ENCODE measurements around the gene AGBL4. TPM values are rescaled to one million over a fixed set of nuclear protein-coding genes. Genes with fewer than 3 reads are reported as not detected.

Gene AGBL4
- total RNA-seq, 1 experiment from 2014 or later, result not detected

GRCh38 chr1:48571303-48571987 lies 1452.3 kb downstream of the AGBL4 start:
- ATAC-seq, result no peak
- Histone ChIP-seq H3K4me1 (ENCODE audit: control insufficient read depth in 1 of 2, insufficient read depth in 2 of 2, low read length in 2 of 2) (no peaks in the 10 kb centered on the region), H3K27me3 (ENCODE audit: insufficient read depth, low read length) (peaks cover 41% of the 10 kb centered on the region), H3K27ac (ENCODE audit: low read depth, low read length) (no peak overlapping the region), H2AFZ (ENCODE audit: low read depth, low read length, poor library complexity, severe bottlenecking) (no peak overlapping the region), H3K4me2 (ENCODE audit: low read length) (no peak overlapping the region), H3K9me3 (ENCODE audit: control insufficient read depth in 1 of 2, insufficient read depth in 1 of 2, low read depth in 1 of 2, low read length in 2 of 2) (no peaks in the 10 kb centered on the region), H3K36me3 (ENCODE audit: control insufficient read depth in 1 of 2, insufficient read depth in 2 of 2, low read length in 2 of 2) (no peaks in the 10 kb centered on the region), H3K9me2 (ENCODE audit: insufficient read depth) (no peaks in the 10 kb centered on the region), H4K20me1 (ENCODE audit: insufficient read depth) (no peaks in the 10 kb centered on the region), H3K9ac (ENCODE audit: low read length) (no peak overlapping the region), H3K4me3 (replicated peaks in 1 of 2; ENCODE audit: low read depth in 1 of 2, low read length in 2 of 2) (no peak overlapping the region), H3K79me2 (ENCODE audit: insufficient read depth, low read length) (no peaks in the 10 kb centered on the region)
- CTCF ChIA-PET, result interaction anchor here (1.1 to 2.3 kb wide), 3 partner anchors 246 to 1762 kb away, joined by 3 to 21 read pairs (median 6); no protein-coding TSS in a partner anchor
- POLR2A ChIA-PET, result no interaction called here
- TF ChIP-seq, protein P1, sequence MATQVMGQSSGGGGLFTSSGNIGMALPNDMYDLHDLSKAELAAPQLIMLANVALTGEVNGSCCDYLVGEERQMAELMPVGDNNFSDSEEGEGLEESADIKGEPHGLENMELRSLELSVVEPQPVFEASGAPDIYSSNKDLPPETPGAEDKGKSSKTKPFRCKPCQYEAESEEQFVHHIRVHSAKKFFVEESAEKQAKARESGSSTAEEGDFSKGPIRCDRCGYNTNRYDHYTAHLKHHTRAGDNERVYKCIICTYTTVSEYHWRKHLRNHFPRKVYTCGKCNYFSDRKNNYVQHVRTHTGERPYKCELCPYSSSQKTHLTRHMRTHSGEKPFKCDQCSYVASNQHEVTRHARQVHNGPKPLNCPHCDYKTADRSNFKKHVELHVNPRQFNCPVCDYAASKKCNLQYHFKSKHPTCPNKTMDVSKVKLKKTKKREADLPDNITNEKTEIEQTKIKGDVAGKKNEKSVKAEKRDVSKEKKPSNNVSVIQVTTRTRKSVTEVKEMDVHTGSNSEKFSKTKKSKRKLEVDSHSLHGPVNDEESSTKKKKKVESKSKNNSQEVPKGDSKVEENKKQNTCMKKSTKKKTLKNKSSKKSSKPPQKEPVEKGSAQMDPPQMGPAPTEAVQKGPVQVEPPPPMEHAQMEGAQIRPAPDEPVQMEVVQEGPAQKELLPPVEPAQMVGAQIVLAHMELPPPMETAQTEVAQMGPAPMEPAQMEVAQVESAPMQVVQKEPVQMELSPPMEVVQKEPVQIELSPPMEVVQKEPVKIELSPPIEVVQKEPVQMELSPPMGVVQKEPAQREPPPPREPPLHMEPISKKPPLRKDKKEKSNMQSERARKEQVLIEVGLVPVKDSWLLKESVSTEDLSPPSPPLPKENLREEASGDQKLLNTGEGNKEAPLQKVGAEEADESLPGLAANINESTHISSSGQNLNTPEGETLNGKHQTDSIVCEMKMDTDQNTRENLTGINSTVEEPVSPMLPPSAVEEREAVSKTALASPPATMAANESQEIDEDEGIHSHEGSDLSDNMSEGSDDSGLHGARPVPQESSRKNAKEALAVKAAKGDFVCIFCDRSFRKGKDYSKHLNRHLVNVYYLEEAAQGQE (IDR thresholded peaks at IDR 0.05; ENCODE audit: low read depth), result no peak
- TF ChIP-seq TCF7L2 (IDR thresholded peaks at IDR 0.05; ENCODE audit: borderline replicate concordance, extremely low read depth, insufficient read depth, insufficient read length), result no peak
- TF ChIP-seq RAD21 (IDR thresholded peaks at IDR 0.05; ENCODE audit: low read depth), result no peak
- TF ChIP-seq POLR2A (IDR thresholded peaks at IDR 0.05; ENCODE audit: borderline replicate concordance, extremely low read depth, insufficient read depth, insufficient read length), result no peak
- no peak for TF ChIP-seq CBX3 (IDR thresholded peaks at IDR 0.05; ENCODE audit: low read depth)
- TF ChIP-seq ZFX (IDR thresholded peaks at IDR 0.05), result no peak
- no peak for TF ChIP-seq ELF1 (IDR thresholded peaks at IDR 0.05; ENCODE audit: borderline replicate concordance, low read depth)
- TF ChIP-seq ATF3 (IDR thresholded peaks at IDR 0.05), result no peak
- no peak for TF ChIP-seq POLR2AphosphoS5 (IDR thresholded peaks at IDR 0.05; ENCODE audit: low read depth, low read length)
- no TSS peak for BruUV-seq (replicated peaks)
- intact Hi-C loops (cut with micrococcal nuclease), result loop anchor here (5.0 kb wide), 2 partner anchors 111 to 1761 kb away; no protein-coding TSS in a partner anchor
- RAD21 ChIA-PET (ENCODE audit: low non-redundant PET in 1 of 2, low total read pairs in 2 of 2, uncharacterized antibody in 2 of 2, unreplicated experiment in 2 of 2), result no interaction called here
- no peak for DNase-seq (ENCODE audit: low read depth, low spot score)

Measured in HCT116 (cell line).